Thyroid gland (tissue), 4 donors: ENCODE data around the gene KMO.

Source experiments
- CTCF ChIP-seq, 6 experiments: fragments of 200-600 bp in 3 of 6; fragments of 450-650 bp in 3 of 6; sonication (generic) in 3 of 6; IDR thresholded peaks; one replicate each; pipeline ENCODE4 v1.5.1; 2016 to 2019; ENCODE audit warnings: antibody characterized with exemption in 6 of 6, mild to moderate bottlenecking in 2 of 6, inconsistent platforms in 1 of 6, moderate library complexity in 1 of 6
- POLR2A ChIP-seq, 2 donors: fragments of 450-650 bp; IDR thresholded peaks; one replicate each; pipeline ENCODE4 v1.6.1; 2017; ENCODE audit warnings: antibody characterized with exemption in 2 of 2, mild to moderate bottlenecking in 2 of 2, moderate library complexity in 1 of 2

- TF ChIP-seq CTCF (IDR thresholded peaks at IDR 0.05) (no peak), POLR2A (IDR thresholded peaks at IDR 0.05) (no peak)
Measured at GRCh38 chr1:241632987-241633386, 100.8 kb downstream of the KMO start.
